ENCODE results near the gene GID4. TPM values are rescaled to one million over a fixed set of nuclear protein-coding genes. Genes with fewer than 3 reads are reported as not detected.

GID4 gene
- total and polyA plus RNA-seq, 2 of the 13 experiments (the other 11 are each of a cell fraction or from before 2014, with no cell fraction given) = 4.3 to 6.1 TPM

DNA sequence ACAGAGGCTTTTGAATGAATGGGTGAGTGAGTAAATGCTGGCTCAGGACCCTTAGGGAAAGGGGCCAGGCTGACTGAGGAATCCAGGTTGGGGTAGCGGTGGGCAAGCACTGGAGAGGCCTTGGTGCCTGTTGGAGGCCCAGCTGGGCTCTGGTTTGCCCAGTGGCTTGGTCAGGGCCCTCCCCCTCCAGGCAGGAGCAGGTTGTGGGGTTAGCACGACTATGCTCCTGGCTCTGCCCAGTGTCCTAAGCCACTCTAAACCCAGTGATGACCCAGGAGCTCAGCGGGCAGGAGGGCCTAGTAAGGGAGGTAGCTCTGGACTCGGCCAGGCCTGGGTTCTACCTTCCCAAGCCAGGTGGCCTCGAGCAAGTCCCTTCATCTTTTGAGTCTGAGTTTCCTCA, 76.9 kb downstream of the GID4 start (continued):
- TF ChIP-seq, protein P1, sequence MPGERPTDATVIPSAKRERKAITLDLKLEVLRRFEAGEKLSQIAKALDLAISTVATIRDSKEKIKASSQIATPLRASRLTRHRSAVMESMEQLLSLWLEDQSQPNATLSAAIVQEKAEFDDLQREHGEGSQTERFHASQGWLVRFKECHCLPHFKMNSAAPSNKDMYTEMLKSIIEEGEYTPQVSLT (CRISPR knock-in tag; IDR thresholded peaks at IDR 0.05; ENCODE audit: borderline replicate concordance, low read depth) = no peak
- TF ChIP-seq FOXA3 (CRISPR knock-in tag; IDR thresholded peaks at IDR 0.05) = no peak
- TF ChIP-seq MYNN (CRISPR knock-in tag; IDR thresholded peaks at IDR 0.05; ENCODE audit: low read depth) = no peak
- no peak for TF ChIP-seq ZKSCAN5 (CRISPR knock-in tag; IDR thresholded peaks at IDR 0.05)
- no peak for TF ChIP-seq TAF1 (CRISPR knock-in tag; IDR thresholded peaks at IDR 0.05)

DNA sequence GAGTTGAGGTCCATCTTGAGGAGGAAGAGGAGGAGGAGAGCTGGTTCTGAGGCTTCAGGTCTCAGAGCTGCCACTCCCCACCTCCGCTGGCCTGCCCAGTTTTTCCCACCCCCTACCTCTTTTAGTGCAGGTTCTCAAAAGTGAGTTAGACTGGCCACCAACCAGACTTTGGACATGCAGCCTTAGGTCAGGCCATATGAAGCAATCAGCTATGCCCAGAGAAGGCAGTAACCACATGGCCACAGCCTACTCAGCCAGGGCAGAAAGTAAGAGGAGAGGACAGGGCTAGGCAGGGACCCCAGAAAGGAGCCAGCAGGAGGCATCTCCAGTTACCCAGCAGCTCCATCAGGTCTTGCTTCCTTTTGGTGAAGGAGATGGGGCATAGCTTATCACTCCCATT, 78.3 kb downstream of the GID4 start:
- peak overlapping the region in 1 of 3 experiments; percentile 36; a peak in 2 of 6 replicates for H3K4me3 ChIP-seq (replicated peaks in 1 of 3; ENCODE audit: insufficient read depth in 1 of 3, low read depth in 2 of 3, low read length in 3 of 3)
- peak overlapping the region; percentile 45 for H2AFZ ChIP-seq (ENCODE audit: low read length)
- BruUV-seq (replicated peaks) = no TSS peak
- peak; percentile 42 for DNase-seq (ENCODE audit: low spot score)
- ChIA-PET POLR2A (interaction anchor here (1.0 kb wide), 1 partner anchor 66 kb away, joined by 3 read pairs; the partner anchor contains the start of gene ALKBH5), CTCF (ENCODE audit: low intra/inter-chr PET ratio, low total read pairs) (no interaction called here)
- H3K36me3 ChIP-seq (replicated peaks in 1 of 2; ENCODE audit: control insufficient read depth in 1 of 2, insufficient read depth in 2 of 2, low read length in 2 of 2) = no peaks in the 10 kb centered on the region
- H3K9me3 ChIP-seq (ENCODE audit: low read length) = peaks cover 7% of the 10 kb centered on the region
- H3K9ac ChIP-seq (ENCODE audit: insufficient read depth, low read depth, low read length) = peak overlapping the region; percentile 21; the same call in 1 of the 2 replicates
- peak overlapping the region; percentile 29 for H3K27ac ChIP-seq (ENCODE audit: extremely low read length, insufficient read depth, low read length)
- no peaks in the 10 kb centered on the region for H4K20me1 ChIP-seq (ENCODE audit: insufficient read depth, low read length)
- intact Hi-C loops (cut with micrococcal nuclease; ENCODE audit: unreplicated experiment) = no loop called here
- peak; percentile 73 for FAIRE-seq
- H3K4me2 ChIP-seq (ENCODE audit: low read depth, low read length) = peak overlapping the region; percentile 68
- H3K27me3 ChIP-seq (ENCODE audit: control insufficient read depth in 1 of 2, insufficient read depth in 2 of 2, low read length in 2 of 2) = no peaks in the 10 kb centered on the region
- in situ Hi-C loops (cut with HindIII; ENCODE audit: extremely low pct_ligation_motif_present, low pct_unique_long_range_greater_than_20kb) = loop anchor here (25.0 kb wide), 1 partner anchor 105 kb away; no protein-coding TSS in a partner anchor
- H3K4me1 ChIP-seq (ENCODE audit: insufficient read depth, low read length) = peaks cover 52% of the 10 kb centered on the region
- no peaks in the 10 kb centered on the region for H3K79me2 ChIP-seq (ENCODE audit: insufficient read depth, low read length)
- 0% methylated on average over 1 of the region's 1 CpG for WGBS (ENCODE audit: low lambda C conversion rate)
- peak; percentile 73 for ATAC-seq
- no peak for TF ChIP-seq CBFB (CRISPR knock-in tag; IDR thresholded peaks at IDR 0.05)
- TF ChIP-seq, protein P2, sequence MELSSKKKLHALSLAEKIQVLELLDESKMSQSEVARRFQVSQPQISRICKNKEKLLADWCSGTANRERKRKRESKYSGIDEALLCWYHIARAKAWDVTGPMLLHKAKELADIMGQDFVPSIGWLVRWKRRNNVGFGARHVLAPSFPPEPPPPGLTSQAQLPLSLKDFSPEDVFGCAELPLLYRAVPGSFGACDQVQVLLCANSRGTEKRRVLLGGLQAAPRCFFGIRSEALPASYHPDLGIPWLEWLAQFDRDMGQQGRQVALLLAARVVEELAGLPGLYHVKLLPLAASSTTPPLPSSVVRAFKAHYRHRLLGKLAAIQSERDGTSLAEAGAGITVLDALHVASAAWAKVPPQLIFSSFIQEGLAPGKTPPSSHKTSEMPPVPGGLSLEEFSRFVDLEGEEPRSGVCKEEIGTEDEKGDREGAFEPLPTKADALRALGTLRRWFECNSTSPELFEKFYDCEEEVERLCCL (CRISPR knock-in tag; IDR thresholded peaks at IDR 0.05; ENCODE audit: borderline replicate concordance) = no peak
- TF ChIP-seq TAF15 (IDR thresholded peaks at IDR 0.05; ENCODE audit: low read depth, low read length, poor library complexity, severe bottlenecking) = no peak
- TF ChIP-seq PHF8 (CRISPR knock-in tag; IDR thresholded peaks at IDR 0.05) = no peak
- TF ChIP-seq FOXK1 (CRISPR knock-in tag; IDR thresholded peaks at IDR 0.05; ENCODE audit: borderline replicate concordance, low read depth) = no peak
- TF ChIP-seq ZSCAN30 (CRISPR knock-in tag; IDR thresholded peaks at IDR 0.05) = no peak
- TF ChIP-seq KDM5A (IDR thresholded peaks at IDR 0.05; ENCODE audit: borderline replicate concordance, low read length) = no peak
- TF ChIP-seq CEBPG (CRISPR knock-in tag; IDR thresholded peaks at IDR 0.05) = peak; percentile 92
- TF ChIP-seq TOPORS (CRISPR knock-in tag; IDR thresholded peaks at IDR 0.05) = no peak
- TF ChIP-seq RARA (CRISPR knock-in tag; IDR thresholded peaks at IDR 0.05) = 0 out of 2 replicates have a peak, but pooled peaks have one; percentile 6
- no peak for TF ChIP-seq SOX5 (CRISPR knock-in tag; IDR thresholded peaks at IDR 0.05; ENCODE audit: borderline replicate concordance)
- peak; percentile 61 for TF ChIP-seq ZMYM3 (CRISPR knock-in tag; IDR thresholded peaks at IDR 0.05)
- peak; percentile 51; the same call in 1 of the 2 replicates for TF ChIP-seq NCOR1 (IDR thresholded peaks at IDR 0.05; ENCODE audit: borderline replicate concordance, low read length)
- TF ChIP-seq SALL1 (CRISPR knock-in tag; IDR thresholded peaks at IDR 0.05) = 0 out of 2 replicates have a peak, but pooled peaks have one; percentile 20
- no peak for TF ChIP-seq MAFK (conservative IDR thresholded peaks at IDR 0.05 in 1 of 2, IDR thresholded peaks at IDR 0.05 in 1 of 2; ENCODE audit: low read length in 2 of 2)
- no peak for TF ChIP-seq CBX5 (CRISPR knock-in tag; IDR thresholded peaks at IDR 0.05; ENCODE audit: borderline replicate concordance)

Measured in HepG2 (cell line).